ENCODE results near the gene CEP78.

The CEP78 gene

DNA sequence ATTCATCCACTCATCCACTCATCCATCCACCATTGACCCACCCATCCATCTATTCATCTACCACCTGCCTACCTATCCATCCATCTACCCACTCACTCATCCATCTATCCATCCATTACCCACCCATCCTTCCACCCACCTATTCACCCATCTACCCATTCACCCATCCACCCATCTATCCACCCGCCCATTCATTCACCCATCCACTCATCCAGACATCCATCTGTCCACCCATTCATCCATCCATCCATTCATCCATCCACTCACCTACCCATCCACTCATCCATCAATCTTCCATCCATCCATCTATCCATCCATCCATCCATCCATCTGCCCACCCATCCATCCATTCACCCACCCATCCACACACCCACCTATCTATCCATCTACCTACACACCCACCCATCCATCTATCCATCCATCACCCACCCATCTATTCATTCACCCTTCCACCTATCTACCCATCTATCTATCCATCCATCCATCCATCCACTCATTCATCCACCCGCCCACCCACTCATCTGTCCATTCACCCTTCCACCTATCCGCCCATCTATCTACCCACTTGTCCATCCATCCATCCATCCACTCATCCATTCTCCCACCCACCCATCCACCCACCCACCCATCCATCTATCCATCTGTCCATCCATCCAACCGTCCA is 84.3 kb downstream of the CEP78 start:
- TF ChIP-seq, protein P1, sequence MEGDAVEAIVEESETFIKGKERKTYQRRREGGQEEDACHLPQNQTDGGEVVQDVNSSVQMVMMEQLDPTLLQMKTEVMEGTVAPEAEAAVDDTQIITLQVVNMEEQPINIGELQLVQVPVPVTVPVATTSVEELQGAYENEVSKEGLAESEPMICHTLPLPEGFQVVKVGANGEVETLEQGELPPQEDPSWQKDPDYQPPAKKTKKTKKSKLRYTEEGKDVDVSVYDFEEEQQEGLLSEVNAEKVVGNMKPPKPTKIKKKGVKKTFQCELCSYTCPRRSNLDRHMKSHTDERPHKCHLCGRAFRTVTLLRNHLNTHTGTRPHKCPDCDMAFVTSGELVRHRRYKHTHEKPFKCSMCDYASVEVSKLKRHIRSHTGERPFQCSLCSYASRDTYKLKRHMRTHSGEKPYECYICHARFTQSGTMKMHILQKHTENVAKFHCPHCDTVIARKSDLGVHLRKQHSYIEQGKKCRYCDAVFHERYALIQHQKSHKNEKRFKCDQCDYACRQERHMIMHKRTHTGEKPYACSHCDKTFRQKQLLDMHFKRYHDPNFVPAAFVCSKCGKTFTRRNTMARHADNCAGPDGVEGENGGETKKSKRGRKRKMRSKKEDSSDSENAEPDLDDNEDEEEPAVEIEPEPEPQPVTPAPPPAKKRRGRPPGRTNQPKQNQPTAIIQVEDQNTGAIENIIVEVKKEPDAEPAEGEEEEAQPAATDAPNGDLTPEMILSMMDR (IDR thresholded peaks at IDR 0.05; ENCODE audit: extremely low read depth, insufficient read depth, missing control alignments): no peak
- in situ Hi-C loops (cut with MboI; ENCODE audit: low pct_unique_long_range_greater_than_20kb, low sequenced_read_pairs, unreplicated experiment): no loop called here

DNA sequence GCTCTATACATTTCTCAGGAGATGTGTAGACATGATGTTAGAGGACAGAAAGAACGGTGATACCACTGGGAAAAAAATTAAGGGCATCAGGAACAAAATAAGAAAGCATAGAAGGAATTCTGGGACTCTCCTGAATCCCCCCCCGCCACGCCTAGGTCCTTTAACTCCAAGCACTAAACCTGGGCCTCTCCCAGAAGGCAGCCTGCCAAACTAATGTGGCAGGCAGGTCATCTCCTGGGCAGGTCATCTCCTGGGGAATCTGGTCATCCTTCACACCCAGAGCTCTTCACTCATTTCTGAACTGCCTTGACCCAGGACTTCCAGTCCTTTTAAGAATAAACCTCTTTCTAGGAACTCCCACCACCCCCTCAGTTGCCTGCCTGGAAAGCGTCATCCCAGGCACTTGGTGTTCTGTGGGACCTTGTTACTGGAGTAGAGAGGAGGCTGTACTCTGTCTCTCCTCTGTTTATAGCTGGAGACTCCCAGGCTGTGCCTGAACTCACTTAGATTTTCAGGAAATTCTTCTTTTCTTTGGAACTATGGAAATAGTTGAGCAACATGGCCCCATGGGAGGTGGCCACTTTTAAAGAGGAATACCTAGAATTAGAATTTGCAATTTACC is 85.1 kb downstream of the CEP78 start:
- in situ Hi-C loops (cut with MboI; ENCODE audit: low pct_unique_long_range_greater_than_20kb, low sequenced_read_pairs, unreplicated experiment): no loop called here
- DNase-seq (ENCODE audit: low spot score): no peak
- TF ChIP-seq, protein P1 (IDR thresholded peaks at IDR 0.05; ENCODE audit: extremely low read depth, insufficient read depth, missing control alignments): no peak

More for the DNA sequence above, 84.3 kb downstream of the CEP78 start:
- DNase-seq (ENCODE audit: low spot score): no peak

DNA sequence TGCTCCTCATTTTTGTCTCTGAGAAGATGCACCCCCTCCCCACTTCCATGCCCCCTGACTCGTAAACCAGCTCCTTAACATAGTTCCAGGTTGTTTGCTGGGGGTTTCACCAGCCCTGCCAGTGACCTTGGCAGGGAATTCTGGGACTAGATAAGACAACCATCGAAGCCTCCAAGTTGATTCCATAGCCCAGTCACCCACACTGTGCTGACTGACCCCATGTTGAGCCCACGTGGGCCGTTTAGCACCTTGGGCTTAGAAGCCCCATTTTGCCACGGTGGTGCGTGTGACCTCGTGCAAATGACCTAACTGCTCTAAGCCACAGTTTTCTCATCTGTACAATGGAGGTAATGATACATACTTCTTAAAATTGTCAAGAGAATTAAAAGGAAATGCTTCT is 85.6 kb downstream of the CEP78 start:
- no peak for DNase-seq (ENCODE audit: low spot score)
- TF ChIP-seq, protein P1 (IDR thresholded peaks at IDR 0.05; ENCODE audit: extremely low read depth, insufficient read depth, missing control alignments): no peak
- in situ Hi-C loops (cut with MboI; ENCODE audit: low pct_unique_long_range_greater_than_20kb, low sequenced_read_pairs, unreplicated experiment): no loop called here

DNA sequence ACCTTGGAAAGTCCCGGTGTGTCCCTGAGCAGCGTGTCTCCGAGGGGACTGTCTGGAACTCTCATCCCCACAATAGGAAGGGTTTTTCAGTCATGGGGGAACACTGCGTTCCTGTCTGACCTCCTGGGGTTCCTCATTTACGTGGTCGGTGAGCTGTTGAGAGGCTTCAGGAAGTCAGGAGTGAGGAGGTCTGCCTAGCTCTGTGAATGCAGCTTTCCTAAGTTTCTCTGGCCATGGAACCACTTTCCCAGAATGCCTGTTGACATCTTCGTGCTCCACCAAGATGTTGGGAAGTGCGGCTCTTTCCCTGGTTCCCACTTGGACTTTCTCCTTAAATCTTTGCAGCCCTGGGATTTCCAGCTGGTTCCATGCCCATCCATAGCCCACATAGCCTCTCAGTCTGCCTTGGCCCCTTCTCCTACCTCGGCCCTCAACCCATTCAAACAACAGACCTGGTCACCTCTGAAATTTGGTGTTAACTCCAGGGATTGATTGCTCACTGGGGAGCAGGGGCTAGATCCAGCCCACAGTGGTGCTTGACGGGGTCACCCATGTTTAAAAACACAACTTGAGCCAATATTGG is 88.3 kb downstream of the CEP78 start:
- no peak for DNase-seq (ENCODE audit: low spot score)
- TF ChIP-seq, protein P1 (IDR thresholded peaks at IDR 0.05; ENCODE audit: extremely low read depth, insufficient read depth, missing control alignments): no peak
- in situ Hi-C loops (cut with MboI; ENCODE audit: low pct_unique_long_range_greater_than_20kb, low sequenced_read_pairs, unreplicated experiment): no loop called here

DNA sequence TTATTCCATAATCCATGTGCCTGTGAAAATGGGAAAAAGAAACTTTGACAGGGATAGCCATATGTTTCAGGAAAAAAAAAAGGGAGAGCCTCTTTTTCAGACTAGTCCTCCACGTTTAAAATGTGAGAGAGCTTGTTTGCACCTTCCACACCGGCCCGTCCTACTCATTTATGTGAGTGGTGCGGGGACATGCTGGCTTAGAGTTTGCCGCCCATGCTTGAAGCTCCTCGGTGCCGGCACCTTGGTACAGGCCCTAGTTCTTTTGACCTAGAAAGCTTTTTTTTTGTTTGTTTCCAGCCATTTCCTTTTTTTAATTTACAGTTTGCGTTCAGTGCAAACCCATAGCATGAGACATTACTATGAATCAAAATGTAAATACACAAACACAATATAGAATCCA is 88.8 kb downstream of the CEP78 start:
- TF ChIP-seq, protein P1 (IDR thresholded peaks at IDR 0.05; ENCODE audit: extremely low read depth, insufficient read depth, missing control alignments): no peak
- in situ Hi-C loops (cut with MboI; ENCODE audit: low pct_unique_long_range_greater_than_20kb, low sequenced_read_pairs, unreplicated experiment): no loop called here

DNA sequence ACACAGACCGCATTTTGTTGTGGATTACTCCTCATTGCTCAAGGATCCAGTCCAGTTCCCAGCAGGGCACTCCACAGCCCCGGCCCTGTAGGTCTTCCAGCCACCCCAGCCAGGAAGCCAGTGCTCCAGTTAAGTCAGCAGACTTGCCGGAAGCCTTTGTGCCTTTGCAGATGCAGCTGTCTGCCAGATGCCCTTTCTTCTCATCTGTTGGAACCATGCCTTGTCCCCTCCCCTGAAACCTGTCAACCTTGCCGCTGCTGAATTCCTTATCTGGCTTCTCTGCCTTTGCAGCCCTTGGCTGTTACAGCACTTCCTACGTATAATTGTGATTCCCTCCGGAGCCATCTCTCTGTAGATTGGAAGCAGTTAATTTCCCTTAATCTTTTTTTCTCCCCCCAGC is 89.5 kb downstream of the CEP78 start:
- TF ChIP-seq, protein P1 (IDR thresholded peaks at IDR 0.05; ENCODE audit: extremely low read depth, insufficient read depth, missing control alignments): no peak
- in situ Hi-C loops (cut with MboI; ENCODE audit: low pct_unique_long_range_greater_than_20kb, low sequenced_read_pairs, unreplicated experiment): no loop called here
- DNase-seq (ENCODE audit: low spot score): no peak

More for the DNA sequence above, 88.8 kb downstream of the CEP78 start:
- DNase-seq (ENCODE audit: low spot score): no peak

Measured in GM13977 (cell line).